ENCODE results near the gene VTI1A.

DNA sequence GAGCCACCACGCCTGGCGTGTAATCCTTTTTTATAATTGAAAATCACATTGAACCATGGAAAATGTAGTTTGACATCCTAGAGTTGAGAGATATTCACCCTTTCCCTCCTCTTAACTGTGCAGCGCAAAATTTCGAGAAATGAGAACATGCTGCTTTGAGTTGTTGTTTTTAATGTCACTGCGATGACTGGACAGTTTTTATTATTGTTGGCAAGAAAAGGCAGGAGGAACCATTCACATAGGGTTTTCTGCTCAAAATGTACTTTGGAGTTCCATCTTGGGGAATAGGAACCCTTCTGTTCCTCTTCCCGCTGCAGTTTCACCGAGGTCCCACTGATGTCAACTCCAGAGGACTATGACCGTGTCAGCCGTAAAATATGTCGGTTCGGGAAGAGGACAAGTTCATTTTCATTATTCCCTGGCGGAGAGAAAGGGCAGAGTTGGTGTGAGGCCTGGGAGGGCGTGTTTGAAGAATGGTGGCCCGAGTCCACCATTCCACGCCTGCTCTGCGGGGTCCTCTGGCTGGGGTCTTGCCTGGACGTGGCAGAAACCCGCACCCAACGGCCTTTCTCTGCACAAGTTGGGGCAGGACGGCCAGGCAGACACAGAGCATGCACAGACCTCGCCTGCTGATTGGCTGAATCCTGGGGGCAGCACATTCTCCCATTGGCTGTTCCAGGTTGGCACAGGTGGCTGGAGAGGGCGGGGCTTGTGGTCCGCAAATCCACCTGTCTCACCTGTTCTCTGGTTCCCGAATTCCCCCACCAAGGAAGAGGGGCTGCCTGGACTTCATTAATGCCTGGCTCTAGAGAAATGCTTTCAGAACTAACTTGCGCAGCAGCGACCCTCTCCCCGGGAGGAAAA lies 397.9 kb downstream of the VTI1A start:
- TF ChIP-seq, protein P1, sequence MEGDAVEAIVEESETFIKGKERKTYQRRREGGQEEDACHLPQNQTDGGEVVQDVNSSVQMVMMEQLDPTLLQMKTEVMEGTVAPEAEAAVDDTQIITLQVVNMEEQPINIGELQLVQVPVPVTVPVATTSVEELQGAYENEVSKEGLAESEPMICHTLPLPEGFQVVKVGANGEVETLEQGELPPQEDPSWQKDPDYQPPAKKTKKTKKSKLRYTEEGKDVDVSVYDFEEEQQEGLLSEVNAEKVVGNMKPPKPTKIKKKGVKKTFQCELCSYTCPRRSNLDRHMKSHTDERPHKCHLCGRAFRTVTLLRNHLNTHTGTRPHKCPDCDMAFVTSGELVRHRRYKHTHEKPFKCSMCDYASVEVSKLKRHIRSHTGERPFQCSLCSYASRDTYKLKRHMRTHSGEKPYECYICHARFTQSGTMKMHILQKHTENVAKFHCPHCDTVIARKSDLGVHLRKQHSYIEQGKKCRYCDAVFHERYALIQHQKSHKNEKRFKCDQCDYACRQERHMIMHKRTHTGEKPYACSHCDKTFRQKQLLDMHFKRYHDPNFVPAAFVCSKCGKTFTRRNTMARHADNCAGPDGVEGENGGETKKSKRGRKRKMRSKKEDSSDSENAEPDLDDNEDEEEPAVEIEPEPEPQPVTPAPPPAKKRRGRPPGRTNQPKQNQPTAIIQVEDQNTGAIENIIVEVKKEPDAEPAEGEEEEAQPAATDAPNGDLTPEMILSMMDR (IDR thresholded peaks at IDR 0.05) = no peak
- TF ChIP-seq POLR2A (IDR thresholded peaks at IDR 0.05) = no peak

Data from thyroid gland (tissue), 4 donors.